Astrocyte (in vitro differentiated cells and primary cell): ENCODE data around the gene ACTC1.

Experiments used
- CTCF ChIP-seq: IDR thresholded peaks from 2 replicates; pipeline ENCODE4 v1.5.1; 2011; ENCODE audit warnings: low read depth, mild to moderate bottlenecking, inconsistent platforms, low read length, moderate library complexity; ENCODE audit not compliant: insufficient read depth
- EZH2 ChIP-seq: IDR thresholded peaks from 2 replicates; pipeline ENCODE4 v1.6.1; 2012; ENCODE audit warnings: mild to moderate bottlenecking, low read length, inconsistent platforms; ENCODE audit not compliant: insufficient read depth

DNA sequence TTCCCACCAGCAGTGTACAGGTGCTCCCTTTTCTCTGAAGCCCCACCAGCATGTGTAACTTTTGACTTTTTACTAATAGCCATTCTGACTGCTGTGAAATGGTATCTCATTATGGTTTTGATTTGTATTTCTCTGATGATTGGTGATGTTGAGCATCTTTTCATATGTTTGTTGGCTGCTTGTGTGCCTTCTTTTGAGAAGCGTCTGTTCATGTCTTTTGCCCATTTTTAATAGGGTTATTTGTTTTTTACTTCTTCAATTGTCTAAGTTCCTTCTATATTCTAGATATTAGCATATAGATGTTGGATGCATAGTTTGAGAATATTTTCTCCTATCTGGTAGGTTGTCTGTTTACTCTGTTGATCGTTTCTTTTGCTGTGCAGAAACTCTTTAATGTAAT lies 14.6 kb downstream of the ACTC1 start:
- TF ChIP-seq CTCF: no peak
- no peak for TF ChIP-seq EZH2
